ENCODE measurements around the gene TOB1. TPM values are rescaled to one million over a fixed set of nuclear protein-coding genes. Genes with fewer than 3 reads are reported as not detected.

TOB1 gene
- total RNA-seq, 2 donors from 2014 or later: 19.8 to 24.3 TPM

DNA sequence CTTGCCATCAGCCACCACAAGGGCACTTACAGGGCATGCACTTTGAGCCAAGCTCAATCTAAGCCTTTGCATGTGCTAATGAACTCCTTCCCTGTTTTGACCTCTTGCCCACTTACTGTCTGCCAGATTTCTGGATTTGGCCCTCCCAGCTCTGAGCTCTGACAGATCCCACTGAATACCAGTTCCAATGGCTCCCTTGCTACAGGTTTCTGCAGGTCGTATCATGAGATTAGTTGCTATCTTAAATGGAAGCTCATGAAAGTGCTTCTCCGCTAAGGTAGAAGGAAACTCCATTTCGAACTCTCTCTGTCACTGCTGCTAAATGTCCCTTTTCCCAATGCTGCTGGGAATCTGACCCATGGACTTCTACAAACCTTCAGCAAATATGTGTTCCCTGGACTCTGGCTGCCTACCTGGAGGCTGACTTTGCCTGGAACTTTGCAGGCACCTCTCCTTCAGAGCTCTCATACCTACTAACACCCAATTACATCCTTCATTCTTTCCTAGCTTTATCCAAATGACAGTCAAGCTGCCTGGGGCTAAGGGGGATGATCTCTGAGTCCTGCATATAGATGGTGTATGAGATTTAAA is 23.5 kb upstream of the TOB1 start:
- no peaks in the 10 kb centered on the region for H3K9me3 ChIP-seq
- no peaks in the 10 kb centered on the region for H3K36me3 ChIP-seq
- H3K4me3 ChIP-seq: no peak overlapping the region
- no peak for DNase-seq (ENCODE audit: low spot score)
- ATAC-seq (ENCODE audit: insufficient number of reproducible peaks, low FRiP score, low read depth): no peak
- no peak overlapping the region for H3K27ac ChIP-seq
- H3K4me1 ChIP-seq (ENCODE audit: control insufficient read depth in 1 of 2, low read depth in 2 of 2): no peaks in the 10 kb centered on the region
- H3K27me3 ChIP-seq (replicated peaks; ENCODE audit: insufficient read depth): no peaks in the 10 kb centered on the region
- no peak for TF ChIP-seq CTCF (IDR thresholded peaks at IDR 0.05)

DNA sequence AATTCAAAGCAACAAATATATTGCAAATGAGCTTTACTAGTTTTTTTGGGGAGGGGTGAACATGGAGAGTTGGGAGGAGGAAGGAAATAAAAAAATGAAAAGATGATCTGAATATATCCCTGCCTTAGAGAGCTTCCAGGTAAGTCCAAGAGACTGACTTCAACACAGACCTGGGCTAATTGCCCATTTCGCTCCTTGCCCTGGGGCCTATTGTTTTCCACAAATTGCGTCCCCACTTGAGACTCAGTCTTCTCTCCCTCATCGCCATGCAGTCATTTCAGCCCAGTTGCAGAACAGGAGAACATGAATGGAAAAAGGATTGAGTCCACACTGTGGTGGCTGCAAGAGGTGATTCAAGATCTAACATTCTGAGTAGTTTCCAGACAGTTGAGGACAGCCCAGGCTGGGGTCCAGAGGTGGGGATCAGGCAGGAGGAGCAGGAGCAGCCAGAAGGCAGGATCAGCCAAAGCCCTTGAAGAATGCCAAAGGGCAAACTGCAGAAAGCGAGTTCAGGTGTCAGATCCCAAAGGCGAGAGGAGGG is 21.6 kb upstream of the TOB1 start:
- Histone ChIP-seq H3K27me3 (replicated peaks; ENCODE audit: insufficient read depth) (no peaks in the 10 kb centered on the region), H3K36me3 (no peaks in the 10 kb centered on the region), H3K4me1 (ENCODE audit: control insufficient read depth in 1 of 2, low read depth in 2 of 2) (no peaks in the 10 kb centered on the region), H3K4me3 (no peak overlapping the region), H3K9me3 (no peaks in the 10 kb centered on the region), H3K27ac (no peak overlapping the region)
- TF ChIP-seq CTCF (IDR thresholded peaks at IDR 0.05): no peak
- no peak for ATAC-seq (ENCODE audit: insufficient number of reproducible peaks, low FRiP score, low read depth)
- DNase-seq (ENCODE audit: low spot score): no peak

- Histone ChIP-seq H3K4me3 (no peak overlapping the region), H3K27ac (no peak overlapping the region), H3K36me3 (no peaks in the 10 kb centered on the region), H3K9me3 (no peaks in the 10 kb centered on the region), H3K4me1 (ENCODE audit: control insufficient read depth in 1 of 2, low read depth in 2 of 2) (no peaks in the 10 kb centered on the region), H3K27me3 (replicated peaks; ENCODE audit: insufficient read depth) (no peaks in the 10 kb centered on the region)
- DNase-seq (ENCODE audit: low spot score): no peak
- no peak for ATAC-seq (ENCODE audit: insufficient number of reproducible peaks, low FRiP score, low read depth)
- no peak for TF ChIP-seq CTCF (IDR thresholded peaks at IDR 0.05)
Measured at GRCh38 chr17:50884439-50885311, 18.5 kb upstream of the TOB1 start.

DNA sequence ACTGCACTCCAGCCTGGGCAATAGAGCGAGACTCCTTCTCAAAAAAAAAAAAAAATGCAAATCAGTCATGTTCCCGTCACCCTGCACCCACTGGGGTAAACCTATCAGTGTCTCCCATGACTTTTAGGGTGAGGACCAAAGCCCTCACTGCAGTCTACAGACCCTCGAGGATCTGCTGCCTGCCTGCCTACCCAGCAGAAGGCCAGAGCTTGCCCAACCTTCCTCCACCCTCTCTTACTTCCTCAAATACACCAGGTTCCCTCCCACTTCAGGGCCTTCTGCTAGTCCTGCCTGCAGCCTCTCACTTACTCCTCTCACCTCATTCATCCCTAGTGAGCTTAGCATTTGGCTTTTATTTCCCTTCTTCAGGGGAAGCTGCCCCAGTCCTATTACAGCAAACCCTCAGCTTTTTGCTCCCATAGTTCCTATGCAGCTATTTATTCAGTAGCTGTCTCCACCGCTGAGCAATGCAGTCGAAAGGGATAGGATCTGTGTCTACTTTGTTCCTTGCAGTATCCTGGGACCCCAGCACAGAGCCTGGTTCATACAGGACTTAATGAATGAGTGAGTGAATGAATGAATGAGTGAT is 17.8 kb upstream of the TOB1 start:
- DNase-seq (ENCODE audit: low spot score) (no peak), ATAC-seq (ENCODE audit: insufficient number of reproducible peaks, low FRiP score, low read depth) (no peak)

More for the DNA sequence above, 17.8 kb upstream of the TOB1 start:
- Histone ChIP-seq H3K36me3 (no peaks in the 10 kb centered on the region), H3K4me3 (no peak overlapping the region), H3K27me3 (replicated peaks; ENCODE audit: insufficient read depth) (no peaks in the 10 kb centered on the region), H3K4me1 (ENCODE audit: control insufficient read depth in 1 of 2, low read depth in 2 of 2) (no peaks in the 10 kb centered on the region), H3K27ac (no peak overlapping the region), H3K9me3 (no peaks in the 10 kb centered on the region)
- no peak for TF ChIP-seq CTCF (IDR thresholded peaks at IDR 0.05)
